Stimulated activated CD4-positive, alpha-beta T cell treated with anti-CD3 and anti-CD28 coated beads, Interleukin-2, amount 100 ng/mL, for 4 hours (primary cell): ENCODE measurements around the gene LRRC8E.
"Not testable (repeated sequence)": the region's sequence is repeated elsewhere in the genome, so short reads cannot be mapped to it uniquely, and the experiment has no call there.

Source experiments
- DNase-seq: peaks from one replicate; pipeline ENCODE4 v3.0.0-alpha.2; 2020; ENCODE audit warnings: low read depth

The LRRC8E gene

DNA sequence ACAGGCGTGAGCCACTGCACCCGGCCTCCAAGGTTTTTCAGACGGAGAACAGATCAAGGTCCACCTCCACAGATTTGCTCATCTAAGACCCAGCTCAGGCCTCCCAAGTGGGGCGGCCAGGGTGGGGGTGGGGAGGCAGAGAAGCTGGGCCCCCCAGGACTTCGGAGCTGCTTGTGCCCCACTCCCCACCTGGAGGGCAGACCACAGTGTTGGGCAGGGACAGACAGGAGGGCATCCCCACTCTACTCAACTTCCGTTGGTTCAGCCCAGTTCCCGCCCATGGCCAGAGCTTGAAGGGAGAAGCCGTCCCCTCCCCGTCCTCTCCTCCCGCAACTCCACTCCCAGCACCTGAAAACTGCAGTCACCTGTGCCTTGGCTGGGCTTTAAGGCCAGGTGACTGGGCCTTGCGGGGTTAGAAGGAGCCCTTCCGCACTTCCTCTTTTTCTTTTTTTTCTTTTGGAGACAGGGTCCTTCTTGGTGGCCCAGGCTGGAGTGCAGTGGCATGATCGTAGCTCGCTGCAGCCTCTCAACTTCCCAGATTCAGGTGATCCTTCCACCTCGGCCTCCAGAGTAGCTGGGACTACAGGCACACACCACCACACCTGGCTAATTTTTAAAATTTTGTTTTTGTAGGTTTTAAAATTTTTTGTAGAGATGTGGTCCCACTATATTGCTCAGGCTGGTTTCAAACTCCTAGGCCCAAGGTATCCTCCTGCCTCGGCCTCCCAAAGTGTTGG is 734 bp upstream of the LRRC8E start:
- no peak for DNase-seq

DNA sequence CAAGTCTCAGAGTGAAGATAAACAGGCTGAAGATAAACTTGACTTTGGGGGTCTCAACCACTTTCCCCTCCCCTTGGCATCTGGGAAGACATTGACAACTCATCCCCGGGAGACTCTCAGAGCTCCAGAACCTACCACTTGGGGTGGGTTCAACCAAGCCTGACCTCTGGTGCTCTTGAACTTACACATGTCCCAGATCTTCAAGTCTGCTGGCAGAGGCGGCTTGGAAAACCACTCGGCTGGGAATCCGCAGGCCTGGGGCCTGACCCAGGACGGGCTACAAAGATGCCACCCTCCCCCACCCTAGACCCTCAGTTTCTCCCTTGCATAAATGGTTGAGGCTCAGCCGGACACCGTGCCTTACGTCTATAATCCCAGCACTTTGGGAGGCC is 512 bp downstream of the LRRC8E start:
- no peak for DNase-seq

GRCh38 chr19:7893362-7894101 is 5.2 kb downstream of the LRRC8E start:
- not testable (repeated sequence) for DNase-seq

- DNase-seq: no peak
Measured at GRCh38 chr19:7894612-7895309, 6.5 kb downstream of the LRRC8E start.

DNA sequence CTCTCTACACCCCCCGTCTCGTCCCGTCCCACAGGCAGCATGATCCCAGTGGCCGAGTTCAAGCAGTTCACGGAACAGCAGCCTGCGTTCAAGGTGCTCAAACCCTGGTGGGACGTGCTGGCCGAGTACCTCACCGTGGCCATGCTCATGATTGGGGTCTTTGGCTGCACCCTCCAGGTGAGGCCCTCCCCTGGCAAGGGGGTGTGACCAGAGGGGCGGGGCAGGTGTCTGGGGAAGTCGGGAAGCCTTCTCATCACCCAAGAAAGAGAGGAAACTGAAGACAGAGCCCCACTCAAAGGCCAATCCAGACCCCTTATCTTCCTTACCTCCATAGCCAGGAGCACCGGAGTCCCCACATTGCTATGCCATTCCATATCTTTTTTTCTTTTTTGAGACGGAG is 7.3 kb downstream of the LRRC8E start:
- no peak for DNase-seq

DNA sequence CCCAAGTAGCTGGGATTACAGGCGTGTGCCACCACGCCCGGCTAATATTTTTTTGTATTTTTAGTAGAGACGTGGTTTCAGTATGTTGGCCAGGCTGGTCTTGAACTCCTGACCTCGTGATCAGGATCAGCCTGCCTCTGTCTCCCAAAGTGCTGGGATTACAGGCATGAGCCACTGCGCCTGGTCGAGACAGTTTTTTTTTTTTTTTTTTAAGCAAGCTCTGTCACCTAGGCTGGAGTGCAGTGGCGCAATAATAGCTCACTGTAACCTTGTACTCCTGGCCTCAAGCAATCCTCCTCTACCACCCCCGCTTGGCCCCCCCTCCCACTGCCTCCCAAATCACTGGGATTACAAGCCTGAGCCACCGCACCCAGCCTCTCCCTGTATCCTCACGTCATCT is 9.0 kb downstream of the LRRC8E start:
- no peak for DNase-seq

DNA sequence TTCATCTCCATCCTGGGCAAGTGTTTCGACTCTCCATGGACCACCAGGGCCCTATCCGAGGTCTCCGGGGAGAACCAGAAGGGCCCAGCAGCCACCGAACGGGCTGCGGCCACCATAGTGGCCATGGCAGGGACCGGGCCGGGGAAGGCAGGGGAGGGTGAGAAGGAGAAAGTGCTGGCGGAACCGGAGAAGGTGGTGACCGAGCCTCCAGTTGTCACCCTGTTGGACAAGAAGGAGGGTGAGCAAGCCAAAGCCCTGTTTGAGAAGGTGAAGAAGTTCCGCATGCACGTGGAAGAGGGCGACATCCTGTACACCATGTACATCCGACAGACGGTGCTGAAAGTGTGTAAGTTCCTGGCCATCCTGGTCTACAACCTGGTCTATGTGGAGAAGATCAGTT is 10.7 kb downstream of the LRRC8E start:
- DNase-seq: no peak

DNA sequence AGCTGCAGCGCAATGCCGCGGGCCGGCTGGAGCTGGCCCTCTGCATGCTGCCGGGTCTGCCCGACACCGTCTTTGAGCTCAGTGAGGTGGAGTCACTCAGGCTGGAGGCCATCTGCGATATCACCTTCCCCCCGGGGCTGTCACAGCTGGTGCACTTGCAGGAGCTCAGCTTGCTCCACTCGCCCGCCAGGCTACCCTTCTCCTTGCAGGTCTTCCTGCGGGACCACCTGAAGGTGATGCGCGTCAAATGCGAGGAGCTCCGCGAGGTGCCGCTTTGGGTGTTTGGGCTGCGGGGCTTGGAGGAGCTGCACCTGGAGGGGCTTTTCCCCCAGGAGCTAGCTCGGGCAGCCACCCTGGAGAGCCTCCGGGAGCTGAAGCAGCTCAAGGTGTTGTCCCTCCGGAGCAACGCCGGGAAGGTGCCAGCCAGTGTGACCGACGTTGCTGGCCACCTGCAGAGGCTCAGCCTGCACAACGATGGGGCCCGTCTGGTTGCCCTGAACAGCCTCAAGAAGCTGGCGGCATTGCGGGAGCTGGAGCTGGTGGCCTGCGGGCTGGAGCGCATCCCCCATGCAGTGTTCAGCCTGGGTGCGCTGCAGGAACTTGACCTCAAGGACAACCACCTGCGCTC is 11.6 kb downstream of the LRRC8E start:
- no peak for DNase-seq

DNA sequence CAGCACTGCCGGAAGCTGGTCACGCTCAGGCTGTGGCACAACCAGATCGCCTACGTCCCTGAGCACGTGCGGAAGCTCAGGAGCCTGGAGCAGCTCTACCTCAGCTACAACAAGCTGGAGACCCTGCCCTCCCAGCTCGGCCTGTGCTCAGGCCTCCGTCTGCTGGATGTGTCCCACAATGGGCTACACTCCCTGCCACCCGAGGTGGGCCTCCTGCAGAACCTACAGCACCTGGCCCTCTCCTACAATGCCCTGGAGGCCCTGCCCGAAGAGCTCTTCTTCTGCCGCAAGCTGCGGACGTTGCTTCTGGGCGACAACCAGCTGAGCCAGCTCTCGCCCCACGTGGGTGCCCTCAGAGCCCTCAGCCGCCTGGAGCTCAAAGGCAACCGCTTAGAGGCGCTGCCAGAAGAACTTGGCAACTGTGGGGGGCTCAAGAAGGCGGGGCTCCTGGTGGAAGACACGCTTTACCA is 12.1 kb downstream of the LRRC8E start:
- no peak for DNase-seq

GRCh38 chr19:7900931-7901330 is 12.6 kb downstream of the LRRC8E start:
- DNase-seq: no peak

- no peak for DNase-seq
Measured at GRCh38 chr19:7901337-7901736, 13.0 kb downstream of the LRRC8E start.

DNA sequence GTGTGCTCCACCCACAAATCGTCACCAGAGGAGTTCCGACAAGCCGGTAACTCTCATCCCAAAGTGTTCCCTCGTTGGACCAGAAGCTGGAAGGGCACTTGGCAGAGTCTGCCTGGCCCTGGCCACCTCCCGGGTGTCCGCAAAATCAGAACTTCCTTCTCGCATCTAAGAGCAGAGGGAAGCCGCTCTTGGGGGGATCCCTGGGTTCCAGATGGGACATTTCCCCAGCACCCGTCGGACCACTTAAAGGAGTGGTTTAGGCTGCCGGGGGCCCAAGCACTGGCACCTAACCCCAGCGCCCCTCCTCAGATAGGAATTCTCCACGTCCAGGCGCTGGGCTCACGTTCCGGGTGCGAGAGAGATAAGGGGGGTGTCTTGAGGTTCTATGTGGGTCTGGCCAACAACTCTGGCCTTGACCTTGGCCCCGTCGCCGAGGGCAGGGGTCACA is 14.5 kb downstream of the LRRC8E start:
- no peak for DNase-seq

DNA sequence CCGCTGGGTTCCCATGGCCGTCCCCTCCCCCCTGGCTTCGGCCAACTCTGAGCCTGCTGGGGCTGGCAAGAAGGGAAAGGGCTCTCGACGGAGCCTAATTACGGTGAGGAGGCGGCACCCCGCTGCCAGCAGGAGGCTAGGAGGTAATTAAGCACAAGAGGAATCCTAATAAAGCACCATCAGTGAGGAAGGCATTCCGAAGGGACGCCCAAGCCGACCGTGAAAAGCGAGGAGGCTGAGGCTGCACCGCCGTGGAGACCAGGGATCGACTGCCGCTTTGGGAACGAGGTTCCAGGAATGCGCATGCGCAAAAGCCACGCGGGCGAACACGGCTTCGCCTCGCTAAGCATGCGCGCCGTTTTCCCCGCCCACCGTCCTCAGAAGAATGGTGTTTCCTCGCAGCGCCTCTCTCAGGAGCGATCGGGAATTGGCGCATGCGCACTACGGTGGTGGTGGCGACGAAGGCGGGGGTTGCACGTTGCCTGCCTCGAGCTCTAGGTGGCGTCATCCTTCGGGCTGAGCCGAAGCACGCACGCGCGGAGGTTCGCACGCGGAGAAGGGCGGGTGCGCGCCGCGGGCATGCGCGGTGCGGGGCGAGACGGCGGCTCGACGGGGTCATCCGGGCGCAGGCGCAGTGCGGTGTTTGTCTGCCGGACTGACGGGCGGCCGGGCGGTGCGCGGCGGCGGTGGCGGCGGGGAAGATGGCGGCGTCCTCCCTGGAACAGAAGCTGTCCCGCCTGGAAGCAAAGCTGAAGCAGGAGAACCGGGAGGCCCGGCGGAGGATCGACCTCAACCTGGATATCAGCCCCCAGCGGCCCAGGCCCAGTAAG is 15.1 kb downstream of the LRRC8E start, which contains the start of gene MAP2K7:
Gene MAP2K7 (plus strand): TSS at position 634 of the 830 bp plus-strand sequence. CDS start 68 bp downstream, at position 702.
- peak; percentile 100 for DNase-seq

DNA sequence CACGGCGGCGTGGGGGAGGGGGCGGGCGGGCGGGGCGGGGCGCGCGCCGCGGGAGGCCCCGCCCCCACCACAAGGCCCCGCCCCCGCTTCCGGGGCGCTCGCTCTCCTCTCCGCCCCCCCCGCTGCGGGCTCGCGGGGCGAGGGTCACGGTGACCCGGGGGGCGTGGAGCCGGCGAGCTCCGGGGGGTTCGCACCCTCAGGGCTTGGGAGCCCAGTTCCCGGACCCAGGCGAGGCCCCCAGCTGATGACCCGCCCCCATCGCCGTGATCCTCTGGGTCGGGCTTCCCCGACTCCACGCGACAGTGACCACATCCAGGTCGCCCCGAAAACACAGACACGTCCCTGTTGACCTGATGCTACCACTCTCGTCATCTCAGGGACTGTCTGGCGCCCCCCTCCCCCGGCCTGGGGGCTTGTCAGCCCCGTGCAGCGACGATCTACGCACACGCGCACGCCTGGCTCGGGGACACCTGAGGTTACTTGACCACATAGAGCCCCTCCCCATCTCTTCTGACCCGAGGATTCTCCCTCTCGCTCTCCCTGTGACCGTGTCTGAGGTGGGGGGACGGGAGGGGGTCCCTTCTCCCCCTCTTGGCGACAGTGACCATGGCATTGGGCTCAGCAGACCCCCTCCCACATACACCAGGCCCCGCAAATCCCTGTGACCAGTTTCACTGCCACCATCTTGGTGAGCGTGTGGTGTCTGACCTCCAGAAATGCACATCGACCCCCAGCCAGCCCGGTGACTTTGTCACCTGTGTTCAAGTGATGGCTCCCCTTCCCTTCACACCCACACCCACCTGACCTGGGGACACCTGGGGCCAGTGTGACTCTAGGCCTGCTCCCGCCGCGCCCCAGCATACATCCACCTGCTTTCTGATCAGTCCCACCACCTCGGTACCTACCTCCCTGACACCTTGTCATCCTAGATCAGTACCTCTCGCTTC is 16.0 kb downstream of the LRRC8E start:
- DNase-seq: no peak

DNA sequence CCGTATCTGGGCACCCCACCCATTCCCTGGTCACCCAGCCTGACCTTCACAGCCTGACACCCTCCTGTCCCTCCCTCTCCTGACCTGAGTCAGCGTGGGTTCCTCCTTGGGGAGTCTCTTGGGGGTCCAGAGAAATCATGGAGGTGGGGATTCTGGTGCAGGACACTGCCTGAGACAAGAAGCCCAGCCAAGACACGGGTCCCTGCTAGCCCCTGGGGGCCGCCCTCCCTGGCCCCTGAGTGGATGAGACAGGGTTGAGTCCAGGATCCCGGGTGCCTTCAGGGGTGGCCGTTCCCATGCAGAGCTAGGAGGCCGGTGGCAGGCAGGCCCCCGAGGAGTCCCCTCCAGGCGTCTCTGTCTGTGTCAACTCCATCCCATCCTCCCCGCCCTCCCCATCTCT is 17.0 kb downstream of the LRRC8E start:
- DNase-seq: no peak

DNA sequence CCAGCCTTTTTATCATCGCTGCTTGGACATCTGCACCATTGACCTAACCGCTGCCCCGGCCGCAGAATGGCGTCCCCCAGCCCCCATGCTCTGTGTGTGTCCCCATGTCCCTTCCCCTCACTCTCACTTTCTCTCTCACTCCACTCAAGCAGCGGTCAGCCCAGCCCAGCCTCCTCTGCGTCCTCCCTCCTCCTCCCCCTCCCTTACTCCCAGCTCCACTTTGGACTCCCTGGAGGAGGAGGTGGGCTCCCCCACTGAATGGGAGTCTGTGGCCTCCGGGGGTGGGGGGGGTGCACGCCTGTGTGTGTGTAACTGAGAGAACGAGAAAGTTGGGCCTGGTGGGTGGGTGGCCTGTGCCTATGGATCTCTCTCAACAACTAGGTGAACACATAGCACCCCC is 17.5 kb downstream of the LRRC8E start:
- DNase-seq: no peak

- DNase-seq: no peak
Measured at GRCh38 chr19:7907122-7907521, 18.8 kb downstream of the LRRC8E start.

DNA sequence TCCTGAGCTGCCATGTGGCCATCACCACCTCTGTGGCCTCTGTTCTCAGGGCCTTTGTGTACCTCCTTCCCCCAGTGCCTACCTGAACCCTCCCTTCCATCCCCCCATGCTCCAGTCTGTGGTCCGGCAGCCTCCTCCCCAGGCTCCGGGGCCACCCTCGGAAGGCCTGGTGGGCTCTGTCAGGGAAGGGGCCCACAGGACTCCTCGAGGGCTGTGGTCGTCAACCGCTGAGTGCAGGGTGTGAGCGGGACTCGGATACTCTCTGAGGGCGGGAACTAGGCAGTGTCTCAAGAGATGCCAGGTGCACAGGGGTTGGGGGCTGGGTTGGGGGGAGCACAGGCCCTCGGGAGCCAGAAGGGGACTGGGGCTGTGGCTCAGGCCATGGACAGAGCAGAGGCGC is 19.2 kb downstream of the LRRC8E start:
- no peak for DNase-seq

- DNase-seq: no peak
Measured at GRCh38 chr19:7908078-7908699, 19.9 kb downstream of the LRRC8E start.
